ENCODE measurements around the gene CDC5L. TPM values are rescaled to one million over a fixed set of nuclear protein-coding genes. Genes with fewer than 3 reads are reported as not detected.
A peak's percentile ranks its signal among the peaks of the same experiment; 100 is the strongest.

Gene CDC5L
- polyA plus RNA-seq, 1 donor (not counting 4 experiments of a cell fraction or from before 2014, with no cell fraction given), result 16.6 TPM

GRCh38 chr6:44451803-44452695, 64.5 kb downstream of the CDC5L start:
- Histone ChIP-seq H3K9me1 (ENCODE audit: control insufficient read depth, extremely low read depth, insufficient read depth, low read length) (no peaks in the 10 kb centered on the region), H4K20me1 (ENCODE audit: control insufficient read depth, extremely low read depth, insufficient read depth, low read length) (no peaks in the 10 kb centered on the region), H2AFZ (ENCODE audit: control insufficient read depth, low read length) (no peak overlapping the region), H3K27me3 (ENCODE audit: control insufficient read depth, extremely low read depth, insufficient read depth, low read length) (no peaks in the 10 kb centered on the region), H3K9me3 (ENCODE audit: control insufficient read depth, low read depth, low read length) (no peaks in the 10 kb centered on the region), H3K4me1 (ENCODE audit: control insufficient read depth, extremely low read depth, insufficient read depth, low read length) (peaks cover 31% of the 10 kb centered on the region), H3K4me3 (ENCODE audit: control insufficient read depth in 2 of 3, extremely low read depth in 1 of 3, insufficient read depth in 2 of 3, low read depth in 1 of 3, low read length in 3 of 3) (no peak overlapping the region), H3K9ac (ENCODE audit: control insufficient read depth, extremely low read depth, insufficient read depth, low read length) (peak overlapping the region; percentile 59), H3K36me3 (ENCODE audit: control insufficient read depth in 2 of 2, extremely low read depth in 1 of 2, insufficient read depth in 2 of 2, low read length in 2 of 2) (peaks cover 0 to 10% of the 10 kb centered on the region in 2 experiments), H3K4me2 (ENCODE audit: control insufficient read depth, extremely low read depth, insufficient read depth, low read depth, low read length) (peak overlapping the region; percentile 71), H3K27ac (ENCODE audit: control insufficient read depth, insufficient read depth, low read length) (peak overlapping the region; percentile 90), H3K79me2 (ENCODE audit: control insufficient read depth, insufficient read depth, low read length) (no peaks in the 10 kb centered on the region)
- dilution Hi-C loops (cut with MboI; ENCODE audit: extremely low pct_ligation_motif_present, low sequenced_read_pairs), result no loop called here
- FAIRE-seq (peak; percentile 20), DNase-seq (ENCODE audit: low read depth, low spot score) (no peak)
- no peak for TF ChIP-seq EZH2 (IDR thresholded peaks at IDR 0.05; ENCODE audit: low read length)
- no peak for TF ChIP-seq CTCF (optimal IDR thresholded peaks at IDR 0.05 in 1 of 3, IDR thresholded peaks at IDR 0.05 in 1 of 3, conservative IDR thresholded peaks at IDR 0.05 in 1 of 3; ENCODE audit: extremely low read depth in 1 of 3, insufficient read depth in 2 of 3, low read length in 3 of 3)

- no peaks in the 10 kb centered on the region for H3K9me1 ChIP-seq (ENCODE audit: control insufficient read depth, extremely low read depth, insufficient read depth, low read length)
- no peaks in the 10 kb centered on the region for H3K79me2 ChIP-seq (ENCODE audit: control insufficient read depth, insufficient read depth, low read length)
- H3K9me3 ChIP-seq (ENCODE audit: control insufficient read depth, low read depth, low read length), result no peaks in the 10 kb centered on the region
- peaks cover 0 to 10% of the 10 kb centered on the region in 2 experiments for H3K36me3 ChIP-seq (ENCODE audit: control insufficient read depth in 2 of 2, extremely low read depth in 1 of 2, insufficient read depth in 2 of 2, low read length in 2 of 2)
- DNase-seq (ENCODE audit: low read depth, low spot score) (no peak), FAIRE-seq (peak; percentile 94)
- H3K4me2 ChIP-seq (ENCODE audit: control insufficient read depth, extremely low read depth, insufficient read depth, low read depth, low read length), result peak overlapping the region; percentile 71
- H3K4me1 ChIP-seq (ENCODE audit: control insufficient read depth, extremely low read depth, insufficient read depth, low read length), result peaks cover 29% of the 10 kb centered on the region
- H3K27me3 ChIP-seq (ENCODE audit: control insufficient read depth, extremely low read depth, insufficient read depth, low read length), result peaks cover 3% of the 10 kb centered on the region
- peak overlapping the region; percentile 59 for H3K9ac ChIP-seq (ENCODE audit: control insufficient read depth, extremely low read depth, insufficient read depth, low read length)
- no peak for TF ChIP-seq EZH2 (IDR thresholded peaks at IDR 0.05; ENCODE audit: low read length)
- no peak for TF ChIP-seq CTCF (optimal IDR thresholded peaks at IDR 0.05 in 1 of 3, IDR thresholded peaks at IDR 0.05 in 1 of 3, conservative IDR thresholded peaks at IDR 0.05 in 1 of 3; ENCODE audit: extremely low read depth in 1 of 3, insufficient read depth in 2 of 3, low read length in 3 of 3)
- no peak overlapping the region for H3K4me3 ChIP-seq (ENCODE audit: control insufficient read depth in 2 of 3, extremely low read depth in 1 of 3, insufficient read depth in 2 of 3, low read depth in 1 of 3, low read length in 3 of 3)
- no peaks in the 10 kb centered on the region for H4K20me1 ChIP-seq (ENCODE audit: control insufficient read depth, extremely low read depth, insufficient read depth, low read length)
- dilution Hi-C loops (cut with MboI; ENCODE audit: extremely low pct_ligation_motif_present, low sequenced_read_pairs), result no loop called here
- peak overlapping the region; percentile 90 for H3K27ac ChIP-seq (ENCODE audit: control insufficient read depth, insufficient read depth, low read length)
- no peak overlapping the region for H2AFZ ChIP-seq (ENCODE audit: control insufficient read depth, low read length)
Observed at GRCh38 chr6:44452725-44453124, 65.2 kb downstream of the CDC5L start.
